Measurements from ENCODE around the gene IGSF9.

Gene IGSF9

GRCh38 chr1:159930634-159931033 is 14.8 kb downstream of the IGSF9 start:
- no peak for DNase-seq (ENCODE audit: low read depth)
- TF ChIP-seq CTCF (IDR thresholded peaks at IDR 0.05; ENCODE audit: low read length, missing control alignments), result no peak
- H3K4me3 ChIP-seq (replicated peaks; ENCODE audit: low read depth, low read length), result no peak overlapping the region

GRCh38 chr1:159930216-159930615 is 15.2 kb downstream of the IGSF9 start:
- no peak for DNase-seq (ENCODE audit: low read depth)
- no peak for TF ChIP-seq CTCF (IDR thresholded peaks at IDR 0.05; ENCODE audit: low read length, missing control alignments)
- no peak overlapping the region for H3K4me3 ChIP-seq (replicated peaks; ENCODE audit: low read depth, low read length)

- no peak overlapping the region for H3K4me3 ChIP-seq (replicated peaks; ENCODE audit: low read depth, low read length)
Measured at GRCh38 chr1:159929155-159930051, 16.0 kb downstream of the IGSF9 start.

GRCh38 chr1:159928491-159929050 is 16.8 kb downstream of the IGSF9 start:
- TF ChIP-seq CTCF (IDR thresholded peaks at IDR 0.05; ENCODE audit: low read length, missing control alignments), result no peak
- DNase-seq (ENCODE audit: low read depth), result no peak
- H3K4me3 ChIP-seq (replicated peaks; ENCODE audit: low read depth, low read length), result no peak overlapping the region

More at GRCh38 chr1:159929155-159930051, 16.0 kb downstream of the IGSF9 start:
- no peak for DNase-seq (ENCODE audit: low read depth)
- no peak for TF ChIP-seq CTCF (IDR thresholded peaks at IDR 0.05; ENCODE audit: low read length, missing control alignments)

- no peak for TF ChIP-seq CTCF (IDR thresholded peaks at IDR 0.05; ENCODE audit: low read length, missing control alignments)
- no peak for DNase-seq (ENCODE audit: low read depth)
- no peak overlapping the region for H3K4me3 ChIP-seq (replicated peaks; ENCODE audit: low read depth, low read length)
Measured at GRCh38 chr1:159927849-159928431, 17.5 kb downstream of the IGSF9 start.

GRCh38 chr1:159927211-159927848 is 18.1 kb downstream of the IGSF9 start:
- no peak for TF ChIP-seq CTCF (IDR thresholded peaks at IDR 0.05; ENCODE audit: low read length, missing control alignments)
- no peak for DNase-seq (ENCODE audit: low read depth)

More at GRCh38 chr1:159927211-159927848, 18.1 kb downstream of the IGSF9 start:
- H3K4me3 ChIP-seq (replicated peaks; ENCODE audit: low read depth, low read length), result no peak overlapping the region
